PC-9 (cell line): ENCODE results near the gene CD276. TPM values are rescaled to one million over a fixed set of nuclear protein-coding genes. Genes with fewer than 3 reads are reported as not detected.
A peak's percentile ranks its signal among the peaks of the same experiment; 100 is the strongest.
"Not testable (repeated sequence)": the region's sequence is repeated elsewhere in the genome, so short reads cannot be mapped to it uniquely, and the experiment has no call there.

Experiments
- Bru-seq: library from RNA; stranded (reverse); fragments of 400-500 nt; gene quantifications from one replicate; lab custom pipeline; 2021; lab: Mats Ljungman, UMichigan
- BruChase-seq, 2 experiments: library from RNA; stranded (reverse); fragments of 400-500 nt; gene quantifications; one replicate each; lab custom pipeline; 2021; lab: Mats Ljungman, UMichigan
- BruUV-seq: library from RNA; stranded (reverse); fragments of 400-500 nt; replicated peaks from 2 replicates; lab custom pipeline; 2021; lab: Mats Ljungman, UMichigan
- CTCF ChIA-PET: fragments of 300-600 bp; sonication (Branson Sonifier 250); formaldehyde crosslinking; loops from one replicate; lab custom pipeline; 2022; ENCODE audit warnings: antibody characterized with exemption; lab: Charles Lee
- POLR2A ChIA-PET: fragments of 300-600 bp; sonication (Branson Sonifier 250); formaldehyde crosslinking; loops from one replicate; lab custom pipeline; 2022; ENCODE audit warnings: antibody characterized with exemption; ENCODE audit not compliant: unreplicated experiment; lab: Charles Lee
- DNase-seq, 2 experiments: peaks; one replicate each; pipeline versions ENCODE4 v3.0.0 to v3.0.0-alpha.2; 2015 to 2022; ENCODE audit warnings: mixed read lengths in 1 of 2
- H2AFZ ChIP-seq: fragments of 200-600 bp; sonication (generic); 2 replicates; pipeline ENCODE4 v1.8.1; 2017; ENCODE audit warnings: antibody characterized with exemption
- H3F3A ChIP-seq: fragments of 200-600 bp; sonication (generic); 2 replicates; pipeline ENCODE4 v1.8.1; 2017; ENCODE audit warnings: antibody characterized with exemption, mild to moderate bottlenecking, low read depth; ENCODE audit not compliant: insufficient read depth
- H3K27ac ChIP-seq: fragments of 200-600 bp; sonication (generic); 2 replicates; pipeline ENCODE4 v1.6.1; 2016; ENCODE audit warnings: mixed run types
- H3K27me3 ChIP-seq: fragments of 200-600 bp; sonication (generic); 2 replicates; pipeline ENCODE4 v1.6.1; 2016; ENCODE audit warnings: low read depth, mixed run types; ENCODE audit not compliant: insufficient read depth
- H3K36me3 ChIP-seq: fragments of 200-600 bp; sonication (generic); 2 replicates; pipeline ENCODE4 v1.6.1; 2016; ENCODE audit warnings: low read depth, mixed run types
- H3K4me1 ChIP-seq: fragments of 200-600 bp; sonication (generic); replicated peaks from 2 replicates; pipeline ENCODE4 v1.6.1; 2016; ENCODE audit warnings: mixed run types; ENCODE audit not compliant: insufficient read depth
- H3K4me2 ChIP-seq: fragments of 200-600 bp; sonication (generic); 2 replicates; pipeline ENCODE4 v1.6.1; 2017; ENCODE audit warnings: mixed run types
- H3K4me3 ChIP-seq: fragments of 200-600 bp; sonication (generic); 2 replicates; pipeline ENCODE4 v1.6.1; 2016; ENCODE audit warnings: mixed run types
- H3K79me2 ChIP-seq: fragments of 200-600 bp; sonication (generic); 2 replicates; pipeline ENCODE4 v1.6.1; 2017; ENCODE audit warnings: low read depth, mixed run types
- H3K9me2 ChIP-seq: fragments of 200-600 bp; sonication (generic); 2 replicates; pipeline ENCODE4 v1.8.1; 2017; ENCODE audit warnings: mild to moderate bottlenecking; ENCODE audit not compliant: insufficient read depth
- H3K9me3 ChIP-seq: fragments of 200-600 bp; sonication (generic); 2 replicates; pipeline ENCODE4 v1.8.1; 2016; ENCODE audit warnings: low read depth; ENCODE audit not compliant: insufficient read depth
- H4K20me1 ChIP-seq: fragments of 200-600 bp; sonication (generic); 2 replicates; pipeline ENCODE4 v1.8.1; 2017; ENCODE audit not compliant: insufficient read depth
- EZH2 ChIP-seq: fragments of 200-600 bp; sonication (generic); IDR thresholded peaks from 2 replicates; pipeline ENCODE4 v1.8.0; 2017; ENCODE audit warnings: antibody characterized with exemption, low read depth
- intact Hi-C: fragments of 100-400 bp; cut with micrococcal nuclease; formaldehyde crosslinking; loops from one replicate; pipeline ENCODE4 v1.10.0; 2022; ENCODE audit not compliant: unreplicated experiment
- long read RNA-seq: library from polyadenylated mRNA; stranded (forward); transcript quantifications from one replicate; pipeline ENCODE4 v2.0.0, GENCODE V29; 2022
- total RNA-seq: library from RNA; stranded (reverse); gene quantifications from 2 replicates; pipeline ENCODE4 v1.2.3, GENCODE V29; 2021
- TF ChIP-seq, protein P1 (sequence below): fragments of 200-600 bp; sonication (generic); conservative IDR thresholded peaks from 2 replicates; pipeline ENCODE4 v1.6.1; 2017; ENCODE audit warnings: mixed run types, antibody characterized with exemption, mild to moderate bottlenecking, moderate library complexity

CD276 gene
- total RNA-seq (82.6 and 91.1 TPM in 2 replicates), Bru-seq, nascent RNA (percentile 66 among the genes with signal in this experiment), BruChase-seq, experiment 1, labeled RNA remaining after a 2-hour chase (percentile 73 among the genes with signal in this experiment), BruChase-seq, experiment 2, labeled RNA remaining after a 6-hour chase (percentile 87 among the genes with signal in this experiment)
- long read RNA-seq, transcript CD276-202 (10 exons, 3,469 nt) = major isoform, 61 of 89 reads
- long read RNA-seq, partial matches to known transcripts = 9 of 89 reads
- long read RNA-seq, other reads (novel, unspliced or antisense) = 16 of 89 reads

DNA sequence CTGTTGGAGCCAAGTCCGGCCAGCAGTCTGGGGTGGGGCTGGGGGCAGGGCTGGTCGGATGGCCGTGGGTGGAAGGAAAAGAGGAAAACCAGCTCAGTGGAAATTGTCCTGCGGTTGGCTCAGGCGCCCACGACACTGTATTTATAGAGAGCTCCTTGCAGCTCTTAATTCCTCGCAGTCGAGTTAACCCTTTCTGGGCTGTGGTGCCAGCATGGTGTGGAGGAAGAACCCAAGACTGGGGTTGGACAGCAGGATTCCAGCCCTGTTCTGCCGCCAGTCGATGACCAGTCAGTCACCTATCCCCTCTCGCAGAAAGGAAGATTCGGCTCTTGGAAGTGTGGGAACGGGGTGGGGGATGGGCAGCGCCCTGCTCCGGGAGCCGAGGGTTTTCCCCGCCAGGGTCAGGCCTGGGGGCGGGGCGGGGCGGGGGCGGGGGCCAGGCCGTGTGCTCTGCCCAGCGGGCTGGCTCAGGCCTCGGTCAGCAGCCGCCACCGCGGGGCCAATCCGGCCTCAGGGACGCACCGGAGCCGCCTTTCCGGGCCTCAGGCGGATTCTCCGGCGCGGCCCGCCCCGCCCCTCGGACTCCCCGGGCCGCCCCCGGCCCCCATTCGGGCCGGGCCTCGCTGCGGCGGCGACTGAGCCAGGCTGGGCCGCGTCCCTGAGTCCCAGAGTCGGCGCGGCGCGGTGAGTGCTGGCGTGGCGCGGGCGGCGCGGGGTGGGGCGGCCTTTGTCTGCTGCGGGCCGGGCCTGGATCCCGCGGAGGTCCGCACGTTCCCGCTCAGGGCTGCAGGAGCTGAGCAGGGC is at the start of gene CD276:
Gene CD276 (plus strand): TSS at position 607 of the 804 bp plus-strand sequence. CDS start 15,257 bp downstream, outside the sequence.
- peaks cover 41% of the 10 kb centered on the region for H3K79me2 ChIP-seq

DNA sequence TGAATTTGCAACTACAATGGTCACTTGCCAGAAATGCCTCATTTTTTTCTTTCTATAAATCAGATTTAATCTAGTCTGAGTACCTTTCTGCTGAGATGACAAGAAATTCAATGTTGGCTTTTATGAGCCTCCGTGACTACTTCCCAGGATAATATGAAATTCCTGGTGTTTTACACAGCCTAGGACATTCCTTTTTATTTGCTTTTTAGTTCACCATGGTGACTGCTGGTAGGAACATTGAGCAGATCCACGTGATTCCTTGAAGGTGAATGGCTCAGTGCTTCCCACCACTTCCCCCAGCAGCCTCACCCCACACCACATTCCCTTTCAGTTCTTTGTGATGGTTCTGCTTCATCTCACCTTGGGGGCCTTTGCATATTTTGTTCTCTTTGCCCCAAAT is 46.7 kb upstream of the CD276 start:
- Histone ChIP-seq H3K4me2 (no peak overlapping the region), H3K4me3 (no peak overlapping the region), H3K9me2 (no peaks in the 10 kb centered on the region), H3F3A (peaks cover 23% of the 10 kb centered on the region), H3K4me1 (peaks cover 27% of the 10 kb centered on the region), H3K79me2 (peaks cover 2% of the 10 kb centered on the region), H3K9me3 (peaks cover 2% of the 10 kb centered on the region; the same call in 1 of the 2 replicates), H3K27ac (no peak overlapping the region), H2AFZ (no peak overlapping the region), H3K36me3 (no peaks in the 10 kb centered on the region), H3K27me3 (no peaks in the 10 kb centered on the region), H4K20me1 (no peaks in the 10 kb centered on the region)
- TF ChIP-seq, protein P1, sequence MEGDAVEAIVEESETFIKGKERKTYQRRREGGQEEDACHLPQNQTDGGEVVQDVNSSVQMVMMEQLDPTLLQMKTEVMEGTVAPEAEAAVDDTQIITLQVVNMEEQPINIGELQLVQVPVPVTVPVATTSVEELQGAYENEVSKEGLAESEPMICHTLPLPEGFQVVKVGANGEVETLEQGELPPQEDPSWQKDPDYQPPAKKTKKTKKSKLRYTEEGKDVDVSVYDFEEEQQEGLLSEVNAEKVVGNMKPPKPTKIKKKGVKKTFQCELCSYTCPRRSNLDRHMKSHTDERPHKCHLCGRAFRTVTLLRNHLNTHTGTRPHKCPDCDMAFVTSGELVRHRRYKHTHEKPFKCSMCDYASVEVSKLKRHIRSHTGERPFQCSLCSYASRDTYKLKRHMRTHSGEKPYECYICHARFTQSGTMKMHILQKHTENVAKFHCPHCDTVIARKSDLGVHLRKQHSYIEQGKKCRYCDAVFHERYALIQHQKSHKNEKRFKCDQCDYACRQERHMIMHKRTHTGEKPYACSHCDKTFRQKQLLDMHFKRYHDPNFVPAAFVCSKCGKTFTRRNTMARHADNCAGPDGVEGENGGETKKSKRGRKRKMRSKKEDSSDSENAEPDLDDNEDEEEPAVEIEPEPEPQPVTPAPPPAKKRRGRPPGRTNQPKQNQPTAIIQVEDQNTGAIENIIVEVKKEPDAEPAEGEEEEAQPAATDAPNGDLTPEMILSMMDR = no peak
- TF ChIP-seq EZH2 = no peak
- ChIA-PET POLR2A (no interaction called here), CTCF (interaction anchor here (0.6 to 1.7 kb wide), 2 partner anchors 9 to 68 kb away, joined by 4 to 10 read pairs; no protein-coding TSS in a partner anchor)
- no peak for DNase-seq
- intact Hi-C loops = loop anchor here (5.0 to 10.0 kb wide), 2 partner anchors 45 to 707 kb away; partner anchors contain the start of gene CD276
- BruUV-seq = no TSS peak

More for the DNA sequence above, at the start of gene CD276:
- peak within 1 kb of the TSS; percentile 66 for H3K27ac ChIP-seq
- no peaks in the 10 kb centered on the region; the same call in 1 of the 2 replicates for H3K9me2 ChIP-seq
- no peaks in the 10 kb centered on the region for H3K9me3 ChIP-seq
- no peaks in the 10 kb centered on the region for H3K27me3 ChIP-seq
- peak; percentile 58 to 84 for DNase-seq
- intact Hi-C loops = loop anchor here (5.0 kb wide), 1 partner anchor 47 kb away; no protein-coding TSS in a partner anchor
- no peak for TF ChIP-seq EZH2
- TF ChIP-seq, protein P1 = no peak
- peaks cover 34% of the 10 kb centered on the region for H3K4me1 ChIP-seq
- POLR2A ChIA-PET = no interaction called here
- peaks cover 16% of the 10 kb centered on the region; the same call in 1 of the 2 replicates for H3F3A ChIP-seq
- H3K36me3 ChIP-seq = no peaks in the 10 kb centered on the region
- CTCF ChIA-PET = interaction anchor here (1.1 kb wide), 2 partner anchors 16 to 48 kb away, joined by 5 read pairs; no protein-coding TSS in a partner anchor
- BruUV-seq = no TSS peak
- H4K20me1 ChIP-seq = peaks cover 12% of the 10 kb centered on the region
- H3K4me2 ChIP-seq = peak within 1 kb of the TSS; percentile 88
- H3K4me3 ChIP-seq = peak within 1 kb of the TSS; percentile 93
- peak within 1 kb of the TSS; percentile 88 for H2AFZ ChIP-seq

DNA sequence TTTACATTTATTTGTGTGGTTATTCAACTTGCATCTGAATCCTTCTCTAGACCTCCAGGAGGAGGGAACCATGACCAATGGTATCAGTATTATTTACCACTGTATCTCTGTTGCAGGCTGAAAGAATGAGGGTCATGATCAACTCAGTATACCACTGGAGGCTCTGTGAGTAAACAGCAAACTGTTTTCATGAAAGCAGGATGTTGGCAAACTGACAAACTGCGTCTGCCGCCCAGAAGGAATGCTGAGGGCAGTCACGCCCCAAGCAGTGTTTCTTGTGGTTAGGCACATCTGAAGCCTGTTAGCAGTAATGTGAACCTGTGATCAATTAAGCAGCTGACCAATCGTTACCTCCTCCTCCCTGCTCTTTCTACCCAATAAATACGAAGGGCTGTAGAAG is 44.7 kb upstream of the CD276 start:
- POLR2A ChIA-PET, H3K4me3 ChIP-seq, H3K27me3 ChIP-seq, H3K27ac ChIP-seq, H3K79me2 ChIP-seq, CTCF ChIA-PET, H3K36me3 ChIP-seq, H3K9me2 ChIP-seq, H4K20me1 ChIP-seq, H2AFZ ChIP-seq, BruUV-seq, H3K9me3 ChIP-seq, H3K4me2 ChIP-seq: not testable (repeated sequence)
- DNase-seq = peak; percentile 41 to 68
- intact Hi-C loops = loop anchor here (5.0 to 10.0 kb wide), 2 partner anchors 43 to 705 kb away; partner anchors contain the start of gene CD276
- Histone ChIP-seq H3F3A (peaks cover 15% of the 10 kb centered on the region), H3K4me1 (peaks cover 18% of the 10 kb centered on the region)
